ENCODE measurements around the gene MS4A10.
"Not testable (repeated sequence)": the region's sequence is repeated elsewhere in the genome, so short reads cannot be mapped to it uniquely, and the experiment has no call there.

Gene MS4A10

DNA sequence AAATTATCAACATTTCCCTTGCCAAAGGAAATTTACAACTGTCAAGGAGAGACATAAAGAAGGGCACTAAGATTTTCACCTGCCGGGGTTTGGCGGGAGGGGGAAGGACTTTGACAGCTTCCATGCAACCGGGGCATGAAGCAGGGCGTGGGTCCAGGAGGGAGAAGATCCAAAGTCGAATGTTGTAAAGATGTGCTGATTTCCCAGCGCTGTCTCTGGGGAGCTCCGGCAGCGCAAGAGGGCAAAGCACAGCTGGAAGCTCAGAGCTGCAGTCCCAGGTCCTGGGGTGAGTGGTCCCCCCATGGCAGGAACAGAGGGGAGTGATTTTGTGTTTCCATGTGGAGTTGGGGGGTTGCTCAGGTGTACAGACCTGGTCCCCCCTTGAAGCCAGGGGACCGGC is at the start of gene MS4A10:
TSS of gene MS4A10 (plus strand) at position 198 of the 400 bp plus-strand sequence. CDS start 5,003 bp downstream, outside the sequence.
- FAIRE-seq (no peak), DNase-seq (ENCODE audit: low spot score) (no peak)

DNA sequence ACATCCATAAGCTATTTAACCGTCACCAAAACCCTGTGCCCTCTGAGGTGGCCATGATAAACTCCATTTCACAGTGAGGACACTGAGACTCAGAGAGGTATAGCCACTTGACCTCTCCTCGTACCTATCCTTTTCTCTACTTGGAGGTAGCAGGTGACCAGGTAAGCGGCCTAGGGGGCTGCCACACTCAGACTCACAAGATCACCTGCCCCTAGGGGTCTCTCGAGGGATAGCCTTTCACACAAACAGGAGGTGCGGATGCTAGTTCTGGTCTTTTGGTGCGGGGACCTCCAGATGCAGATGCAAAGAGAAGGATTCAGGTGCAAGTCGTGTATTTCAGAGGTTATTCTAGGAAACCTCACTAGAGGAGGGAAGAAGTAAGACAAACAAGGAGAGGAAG is 46.0 kb upstream of the MS4A10 start:
- DNase-seq (ENCODE audit: low spot score), result no peak
- no peak for FAIRE-seq

DNA sequence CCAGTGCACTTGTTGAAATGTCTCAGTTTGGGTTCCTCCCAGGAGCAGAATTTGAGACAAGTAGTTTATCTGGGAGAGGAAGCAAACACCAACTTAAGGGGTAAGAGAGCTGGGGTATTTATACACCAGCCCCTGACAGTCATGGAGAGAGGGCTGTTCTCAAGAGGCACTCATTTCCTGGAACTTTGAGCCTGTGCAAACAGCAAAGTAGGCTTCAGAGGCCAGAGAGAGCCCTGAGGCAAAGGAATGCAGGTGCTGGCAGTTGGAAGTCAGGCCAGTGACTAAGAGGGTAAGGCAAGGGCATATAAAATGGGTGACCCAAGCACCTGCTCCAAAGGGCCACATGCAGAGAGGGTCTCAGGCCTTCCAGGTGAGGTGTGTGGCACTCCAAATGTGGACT is 44.6 kb upstream of the MS4A10 start:
- no peak for FAIRE-seq
- DNase-seq (ENCODE audit: low spot score), result no peak

- no peak for DNase-seq (ENCODE audit: low spot score)
- no peak for FAIRE-seq
These were observed 43.7 kb upstream of the MS4A10 start for GRCh38 chr11:60741421-60741820.

DNA sequence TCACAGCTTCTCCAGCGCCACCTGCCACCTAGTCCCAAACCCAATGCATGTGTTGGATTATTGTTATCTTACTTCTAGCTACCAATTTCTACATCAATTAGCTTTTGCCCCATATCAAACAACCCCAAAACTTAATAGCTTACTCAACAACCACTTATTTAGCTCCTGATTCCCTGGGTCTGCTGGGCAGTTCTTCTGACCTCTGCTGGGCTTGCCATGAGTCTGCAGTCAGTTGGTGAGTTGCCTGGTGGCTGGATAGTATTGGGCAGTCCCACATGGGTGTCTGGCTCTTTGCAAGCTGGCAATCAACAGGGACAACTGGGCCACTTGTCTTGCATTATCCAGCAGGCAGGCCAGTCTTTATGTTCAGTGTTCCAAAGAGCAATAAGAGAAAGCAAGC is 42.1 kb upstream of the MS4A10 start:
- FAIRE-seq, result no peak

DNA sequence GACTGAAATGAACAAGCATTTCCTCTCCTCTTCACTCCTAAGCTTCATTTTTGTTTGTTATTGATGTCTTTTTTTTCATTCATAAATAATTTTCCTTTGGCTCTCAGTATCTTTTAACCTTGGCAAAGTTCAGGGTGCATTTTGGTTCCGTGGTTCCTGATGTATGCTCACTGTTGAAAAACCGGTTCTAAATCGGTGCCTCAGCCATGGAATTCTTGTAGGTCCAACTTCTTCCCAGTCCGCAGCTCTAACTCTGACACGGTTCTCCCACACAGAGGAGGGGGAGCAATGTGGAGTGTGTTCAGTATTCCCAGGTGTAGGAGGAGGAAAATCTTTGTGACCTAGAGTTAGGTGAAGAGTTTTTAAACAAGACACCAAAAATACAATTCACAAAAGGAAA is 41.0 kb upstream of the MS4A10 start:
- FAIRE-seq (no peak), DNase-seq (ENCODE audit: low spot score) (no peak)

More for the DNA sequence above, 42.1 kb upstream of the MS4A10 start:
- DNase-seq (ENCODE audit: low spot score), result no peak

- DNase-seq (ENCODE audit: low spot score), result no peak
- peak; percentile 99 for FAIRE-seq
These were observed 37.7 kb upstream of the MS4A10 start for GRCh38 chr11:60747359-60747873.

- DNase-seq (ENCODE audit: low spot score) (no peak), FAIRE-seq (no peak)
These were observed 36.9 kb upstream of the MS4A10 start for GRCh38 chr11:60748225-60748624.

- no peak for FAIRE-seq
These were observed 36.3 kb upstream of the MS4A10 start for GRCh38 chr11:60748821-60749220.

GRCh38 chr11:60750911-60751310 is 34.2 kb upstream of the MS4A10 start:
- DNase-seq (ENCODE audit: low spot score), result no peak

More at GRCh38 chr11:60748821-60749220, 36.3 kb upstream of the MS4A10 start:
- no peak for DNase-seq (ENCODE audit: low spot score)

GRCh38 chr11:60753309-60753708 is 31.8 kb upstream of the MS4A10 start:
- DNase-seq (ENCODE audit: low spot score) (no peak), FAIRE-seq (peak; percentile 55)

More at GRCh38 chr11:60750911-60751310, 34.2 kb upstream of the MS4A10 start:
- no peak for FAIRE-seq

DNA sequence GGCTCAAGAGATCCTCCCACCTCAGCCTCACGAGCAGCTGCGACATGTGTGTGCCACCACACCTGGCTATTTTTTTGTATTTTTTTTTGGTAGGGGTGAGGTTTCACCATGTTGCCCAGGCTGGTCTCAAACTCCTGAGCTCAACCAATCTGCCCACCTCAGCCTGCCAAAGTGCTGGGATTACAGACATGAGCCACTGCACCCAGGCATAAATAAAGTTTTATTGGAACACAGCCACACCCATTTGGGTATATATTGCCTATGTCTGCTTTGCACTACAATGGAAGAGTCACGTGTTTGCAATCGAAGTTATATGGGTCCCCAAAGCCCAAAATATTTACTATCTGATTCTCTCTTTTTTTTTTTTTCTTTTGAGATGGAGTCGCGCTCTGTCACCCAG is 30.2 kb upstream of the MS4A10 start:
- DNase-seq (ENCODE audit: low spot score) (no peak), FAIRE-seq (no peak)

DNA sequence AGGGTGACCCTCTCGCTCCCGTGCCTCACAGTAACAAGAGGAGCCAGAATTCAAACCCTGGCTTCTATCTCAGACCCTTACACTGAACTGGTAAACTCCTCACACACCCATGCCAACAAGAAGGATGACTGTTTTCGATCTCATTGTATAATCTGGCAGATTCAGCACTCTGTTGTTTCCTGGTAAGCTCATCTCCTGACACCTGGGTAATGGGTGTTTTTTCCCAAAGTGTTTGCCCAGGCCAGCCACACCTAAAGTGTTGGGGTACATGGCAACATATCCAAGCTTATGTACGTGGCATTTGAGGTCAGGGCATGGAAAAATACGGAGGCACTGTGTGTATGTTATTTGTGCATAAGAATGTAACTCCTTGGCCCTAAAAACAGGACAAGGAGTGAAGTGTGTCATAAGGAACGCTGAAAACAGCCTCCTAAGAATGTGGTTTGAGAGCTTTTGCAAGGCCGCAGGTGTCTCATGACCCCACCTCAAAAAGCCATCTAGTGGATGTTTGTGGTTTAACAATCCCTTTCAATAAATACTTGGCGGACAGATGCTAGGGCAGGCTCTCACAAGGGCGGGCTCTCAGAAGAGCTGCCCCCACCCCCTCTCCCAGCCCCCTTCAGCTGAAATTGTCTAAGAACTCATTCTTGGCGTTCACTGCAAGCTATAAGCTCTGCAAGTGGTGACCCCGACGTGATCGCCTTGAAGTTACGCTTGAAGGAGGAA is 28.7 kb upstream of the MS4A10 start, which contains the start of gene MS4A15:
TSS of gene MS4A15 (plus strand) at position 561 of the 726 bp plus-strand sequence. CDS start 6,867 bp downstream, outside the sequence.
- FAIRE-seq (no peak), DNase-seq (ENCODE audit: low spot score) (peak; percentile 71)

GRCh38 chr11:60757231-60757800 is 27.8 kb upstream of the MS4A10 start:
- FAIRE-seq (no peak), DNase-seq (ENCODE audit: low spot score) (no peak)

- DNase-seq (ENCODE audit: low spot score); FAIRE-seq: not testable (repeated sequence)
These were observed 26.5 kb upstream of the MS4A10 start for GRCh38 chr11:60758671-60759070.

DNA sequence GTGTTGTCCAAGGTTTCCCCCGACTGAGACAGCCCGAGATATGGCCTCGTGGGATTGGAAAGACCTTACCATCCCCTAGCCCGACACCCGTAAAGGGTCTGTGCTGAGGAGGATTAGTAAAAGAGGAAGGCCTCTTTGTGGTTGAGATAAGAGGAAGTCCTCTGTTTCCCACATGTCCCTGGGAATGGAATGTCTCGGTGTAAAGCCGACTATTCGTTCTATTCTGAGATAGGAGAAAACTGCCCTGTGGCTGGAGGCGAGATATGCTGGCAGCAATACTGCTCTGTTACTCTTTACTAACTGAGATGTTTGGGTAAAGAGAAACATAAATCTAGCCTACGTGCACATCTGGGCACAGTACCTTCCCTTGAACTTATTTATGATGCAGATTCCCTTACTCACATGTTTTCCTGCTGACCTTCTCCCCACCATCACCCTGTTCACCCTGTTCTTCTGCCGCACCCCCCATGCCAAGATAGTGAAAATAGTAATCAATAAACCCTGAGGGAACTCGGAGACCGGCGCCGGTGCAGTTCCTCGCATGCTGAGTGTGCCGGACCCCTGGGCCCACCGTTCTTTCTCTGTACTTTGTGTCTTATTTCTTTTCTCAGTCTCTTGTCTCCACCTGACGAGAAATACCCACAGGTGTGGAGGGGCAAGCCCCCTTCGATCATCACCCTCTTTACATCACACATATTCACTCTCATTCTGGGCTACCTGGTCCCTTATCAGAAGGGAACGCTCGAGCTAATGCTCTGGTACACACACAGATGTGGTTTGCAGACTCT is 25.5 kb upstream of the MS4A10 start:
- not testable (repeated sequence) for FAIRE-seq

DNA sequence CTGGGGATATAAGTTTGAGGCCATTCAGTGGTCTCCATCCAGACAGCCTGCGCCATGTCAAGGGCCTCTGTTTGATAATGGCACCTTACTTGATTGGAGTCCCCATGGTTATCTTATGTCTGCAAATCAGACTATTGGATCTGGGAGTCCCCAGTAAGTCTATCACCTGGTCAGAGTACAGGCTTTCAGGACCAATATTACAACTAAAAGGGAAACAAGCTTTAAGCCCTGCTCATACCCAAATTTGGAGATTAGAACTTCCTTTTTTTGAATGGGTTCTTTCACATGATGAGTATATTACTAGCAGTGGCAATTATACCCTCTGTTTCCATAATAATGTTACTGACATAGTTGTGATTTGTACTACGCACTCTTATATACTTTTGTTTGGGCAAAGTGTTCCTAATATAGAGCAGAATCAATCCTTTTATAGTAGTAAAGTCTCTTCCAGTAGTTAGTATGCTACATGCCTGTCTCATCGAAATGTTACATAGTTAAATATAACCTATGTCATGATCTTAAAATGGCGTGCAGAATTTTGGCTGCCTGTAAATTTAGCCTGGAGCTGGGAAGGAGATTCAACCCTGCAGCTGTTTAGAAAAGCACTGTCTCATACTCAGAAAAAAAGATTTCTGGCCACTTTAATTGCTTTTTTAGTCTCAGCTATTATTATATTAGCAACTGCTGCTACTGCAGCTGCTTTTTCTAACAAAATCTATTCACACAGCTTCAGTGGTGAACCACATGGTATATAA is 23.5 kb upstream of the MS4A10 start:
- no peak for FAIRE-seq
- no peak for DNase-seq (ENCODE audit: low spot score)

More for the DNA sequence above, 25.5 kb upstream of the MS4A10 start:
- DNase-seq (ENCODE audit: low spot score), result not testable (repeated sequence)

DNA sequence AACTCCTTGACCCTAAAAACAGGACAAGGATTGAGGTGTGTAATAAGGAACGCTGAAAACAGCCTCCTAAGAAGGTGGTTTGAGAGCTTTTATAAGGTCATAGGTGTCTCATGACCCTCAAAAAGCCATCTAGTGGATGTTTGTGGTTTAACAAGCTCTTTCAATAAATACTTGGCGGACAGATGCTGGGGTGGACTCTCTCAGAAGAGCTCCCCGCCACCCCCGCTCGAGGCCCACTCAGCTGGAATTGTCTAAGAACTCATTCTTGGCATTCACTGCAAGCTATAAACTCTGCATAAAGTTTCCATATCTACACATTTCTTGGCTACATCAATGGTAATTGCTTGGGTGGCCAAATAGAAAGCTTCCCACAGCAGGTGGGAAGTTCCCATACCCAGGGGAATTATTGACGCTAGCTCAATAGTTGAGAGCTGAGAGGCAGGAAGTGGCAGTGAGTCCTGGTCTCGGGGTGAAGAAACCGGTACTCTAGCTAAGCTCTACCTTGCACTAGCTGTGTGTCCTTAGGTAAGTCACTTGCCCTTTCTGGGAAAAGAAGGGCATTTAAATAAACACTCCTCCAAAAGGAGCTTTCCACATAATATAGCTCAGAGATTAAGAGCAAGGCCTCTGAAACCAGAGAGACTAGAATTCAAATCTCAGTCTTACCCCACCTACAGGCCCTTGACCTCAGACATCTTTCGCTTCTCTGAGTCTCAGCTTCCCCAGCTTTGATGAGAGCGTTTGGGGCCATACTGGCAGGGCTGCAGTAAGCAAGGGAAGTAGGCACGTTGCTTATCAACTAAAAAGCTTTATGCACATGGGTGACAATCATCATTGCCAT is 22.1 kb upstream of the MS4A10 start:
- DNase-seq (ENCODE audit: low spot score) (no peak), FAIRE-seq (no peak)

DNA sequence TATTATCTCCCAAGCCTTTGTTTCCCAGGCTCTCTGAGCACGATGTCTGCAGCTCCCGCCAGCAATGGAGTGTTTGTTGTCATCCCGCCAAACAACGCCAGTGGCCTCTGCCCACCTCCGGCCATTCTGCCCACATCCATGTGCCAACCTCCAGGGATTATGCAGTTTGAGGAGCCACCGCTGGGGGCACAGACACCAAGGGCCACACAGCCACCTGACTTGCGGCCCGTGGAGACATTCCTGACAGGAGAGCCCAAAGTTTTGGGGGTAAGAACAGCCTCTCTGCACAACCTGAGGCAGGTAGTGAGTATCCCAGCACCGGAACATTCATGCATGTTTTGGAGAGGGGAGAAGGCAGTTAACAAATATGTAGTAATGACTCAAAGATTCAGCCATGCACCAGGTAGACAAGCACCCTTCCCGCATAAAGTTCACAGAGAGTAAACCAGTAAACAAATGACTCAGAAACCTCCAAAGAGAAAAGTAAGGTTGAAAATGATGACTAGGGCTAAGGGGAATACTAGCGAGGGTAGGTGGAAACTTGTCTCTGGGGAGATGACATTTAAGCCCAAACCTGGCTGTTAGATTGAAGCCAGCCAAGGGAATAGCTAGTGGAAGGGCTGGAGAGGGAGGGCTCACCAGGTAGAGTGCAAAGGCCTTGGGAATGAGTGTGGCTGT is 21.3 kb upstream of the MS4A10 start:
- no peak for FAIRE-seq

GRCh38 chr11:60764879-60765278 is 20.3 kb upstream of the MS4A10 start:
- FAIRE-seq (no peak), DNase-seq (ENCODE audit: low spot score) (no peak)

More for the DNA sequence above, 21.3 kb upstream of the MS4A10 start:
- DNase-seq (ENCODE audit: low spot score), result no peak

Measured in urothelium cell line (cell line).